Measurements from ENCODE around the gene EXTL1.

DNA sequence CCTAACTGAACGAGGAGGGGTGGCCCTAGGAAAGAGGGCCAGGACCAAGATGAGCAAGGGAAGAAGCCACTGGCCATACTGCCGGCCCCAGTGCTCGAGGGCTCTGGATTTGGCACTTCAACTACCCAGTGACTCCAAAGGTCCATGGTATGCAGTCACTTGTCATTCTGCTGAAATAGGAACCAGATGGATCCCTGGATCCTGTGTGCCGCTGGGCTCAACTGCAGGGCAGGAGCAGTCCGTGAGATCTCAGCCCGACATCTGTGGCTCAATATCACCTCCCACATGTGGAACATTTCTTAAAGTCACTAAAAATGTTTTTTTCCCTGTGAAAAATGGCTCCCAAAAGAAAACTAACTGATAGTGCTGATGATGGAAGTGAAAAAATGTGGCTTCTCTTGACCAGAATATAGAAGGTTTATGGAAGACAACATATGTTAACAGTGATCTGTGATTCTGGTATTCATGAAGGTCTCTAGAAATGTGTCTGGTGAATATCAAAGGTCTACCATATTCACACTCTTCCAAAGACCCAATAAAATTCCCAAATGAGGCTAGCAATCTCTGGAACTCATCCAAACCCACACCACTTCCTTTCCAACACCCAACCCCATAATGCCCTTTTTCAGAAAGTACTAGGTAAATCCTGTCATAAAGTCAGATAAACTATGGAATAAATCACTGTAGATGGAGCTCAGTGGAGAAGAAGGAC lies 47.8 kb upstream of the EXTL1 start:
- TF ChIP-seq, protein P1, sequence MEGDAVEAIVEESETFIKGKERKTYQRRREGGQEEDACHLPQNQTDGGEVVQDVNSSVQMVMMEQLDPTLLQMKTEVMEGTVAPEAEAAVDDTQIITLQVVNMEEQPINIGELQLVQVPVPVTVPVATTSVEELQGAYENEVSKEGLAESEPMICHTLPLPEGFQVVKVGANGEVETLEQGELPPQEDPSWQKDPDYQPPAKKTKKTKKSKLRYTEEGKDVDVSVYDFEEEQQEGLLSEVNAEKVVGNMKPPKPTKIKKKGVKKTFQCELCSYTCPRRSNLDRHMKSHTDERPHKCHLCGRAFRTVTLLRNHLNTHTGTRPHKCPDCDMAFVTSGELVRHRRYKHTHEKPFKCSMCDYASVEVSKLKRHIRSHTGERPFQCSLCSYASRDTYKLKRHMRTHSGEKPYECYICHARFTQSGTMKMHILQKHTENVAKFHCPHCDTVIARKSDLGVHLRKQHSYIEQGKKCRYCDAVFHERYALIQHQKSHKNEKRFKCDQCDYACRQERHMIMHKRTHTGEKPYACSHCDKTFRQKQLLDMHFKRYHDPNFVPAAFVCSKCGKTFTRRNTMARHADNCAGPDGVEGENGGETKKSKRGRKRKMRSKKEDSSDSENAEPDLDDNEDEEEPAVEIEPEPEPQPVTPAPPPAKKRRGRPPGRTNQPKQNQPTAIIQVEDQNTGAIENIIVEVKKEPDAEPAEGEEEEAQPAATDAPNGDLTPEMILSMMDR (IDR thresholded peaks at IDR 0.05; ENCODE audit: insufficient read depth, low read depth, low read length) = no peak
- no peak for TF ChIP-seq EZH2 (IDR thresholded peaks at IDR 0.05; ENCODE audit: insufficient read depth, low read length)
